ENCODE measurements around the gene CDKAL1. TPM values are rescaled to one million over a fixed set of nuclear protein-coding genes. Genes with fewer than 3 reads are reported as not detected.

CDKAL1 gene
- total and polyA plus RNA-seq, 2 of the 13 experiments (the other 11 are each of a cell fraction or from before 2014, with no cell fraction given), result 9.5 to 27.7 TPM

GRCh38 chr6:20985821-20986220 lies 451.6 kb downstream of the CDKAL1 start:
- BruUV-seq (replicated peaks), result no TSS peak
- Histone ChIP-seq H3K9me3 (ENCODE audit: low read length) (no peaks in the 10 kb centered on the region), H3K9ac (ENCODE audit: insufficient read depth, low read depth, low read length) (no peak overlapping the region), H3K36me3 (replicated peaks in 1 of 2; ENCODE audit: control insufficient read depth in 1 of 2, insufficient read depth in 2 of 2, low read length in 2 of 2) (no peaks in the 10 kb centered on the region), H4K20me1 (ENCODE audit: insufficient read depth, low read length) (no peaks in the 10 kb centered on the region), H2AFZ (ENCODE audit: low read length) (no peak overlapping the region), H3K4me2 (ENCODE audit: low read depth, low read length) (no peak overlapping the region), H3K27me3 (ENCODE audit: control insufficient read depth in 1 of 2, insufficient read depth in 2 of 2, low read length in 2 of 2) (no peaks in the 10 kb centered on the region), H3K79me2 (ENCODE audit: insufficient read depth, low read length) (no peaks in the 10 kb centered on the region), H3K4me1 (ENCODE audit: insufficient read depth, low read length) (no peaks in the 10 kb centered on the region), H3K27ac (ENCODE audit: extremely low read length, insufficient read depth, low read length) (no peak overlapping the region), H3K4me3 (replicated peaks in 1 of 3; ENCODE audit: insufficient read depth in 1 of 3, low read depth in 2 of 3, low read length in 3 of 3) (no peak overlapping the region)
- POLR2A ChIA-PET, result no interaction called here
- WGBS (ENCODE audit: low lambda C conversion rate), result 93% methylated on average over 1 of the region's 1 CpG
- FAIRE-seq, result no peak
- TF ChIP-seq ZSCAN29 (CRISPR knock-in tag; conservative IDR thresholded peaks at IDR 0.05), result no peak
- no peak for TF ChIP-seq HMGXB3 (CRISPR knock-in tag; IDR thresholded peaks at IDR 0.05; ENCODE audit: borderline replicate concordance)
- TF ChIP-seq, protein P1, sequence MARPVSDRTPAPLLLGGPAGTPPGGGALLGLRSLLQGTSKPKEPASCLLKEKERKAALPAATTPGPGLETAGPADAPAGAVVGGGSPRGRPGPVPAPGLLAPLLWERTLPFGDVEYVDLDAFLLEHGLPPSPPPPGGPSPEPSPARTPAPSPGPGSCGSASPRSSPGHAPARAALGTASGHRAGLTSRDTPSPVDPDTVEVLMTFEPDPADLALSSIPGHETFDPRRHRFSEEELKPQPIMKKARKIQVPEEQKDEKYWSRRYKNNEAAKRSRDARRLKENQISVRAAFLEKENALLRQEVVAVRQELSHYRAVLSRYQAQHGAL (CRISPR knock-in tag; IDR thresholded peaks at IDR 0.05; ENCODE audit: not compliant biosample characterization), result no peak
- no peak for TF ChIP-seq AGO1 (IDR thresholded peaks at IDR 0.05; ENCODE audit: low read depth, low read length, poor library complexity, severe bottlenecking)
- TF ChIP-seq MAFK (conservative IDR thresholded peaks at IDR 0.05 in 1 of 2, IDR thresholded peaks at IDR 0.05 in 1 of 2; ENCODE audit: low read length in 2 of 2), result no peak
- no peak for TF ChIP-seq ARNT2 (CRISPR knock-in tag; IDR thresholded peaks at IDR 0.05; ENCODE audit: low read depth)
- TF ChIP-seq BHLHE40 (IDR thresholded peaks at IDR 0.05; ENCODE audit: low read length), result no peak
- TF ChIP-seq ZNF777 (CRISPR knock-in tag; IDR thresholded peaks at IDR 0.05), result no peak
- TF ChIP-seq, protein P2, sequence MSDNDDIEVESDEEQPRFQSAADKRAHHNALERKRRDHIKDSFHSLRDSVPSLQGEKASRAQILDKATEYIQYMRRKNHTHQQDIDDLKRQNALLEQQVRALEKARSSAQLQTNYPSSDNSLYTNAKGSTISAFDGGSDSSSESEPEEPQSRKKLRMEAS (IDR thresholded peaks at IDR 0.05), result no peak
- no peak for TF ChIP-seq ZNF616 (CRISPR knock-in tag; IDR thresholded peaks at IDR 0.05; ENCODE audit: low read depth)
- no peak for TF ChIP-seq RARA (CRISPR knock-in tag; IDR thresholded peaks at IDR 0.05)
- TF ChIP-seq ZNF101 (CRISPR knock-in tag; IDR thresholded peaks at IDR 0.05; ENCODE audit: borderline replicate concordance, low read depth), result no peak
- TF ChIP-seq CEBPG (CRISPR knock-in tag; IDR thresholded peaks at IDR 0.05), result no peak
- TF ChIP-seq, protein P3, sequence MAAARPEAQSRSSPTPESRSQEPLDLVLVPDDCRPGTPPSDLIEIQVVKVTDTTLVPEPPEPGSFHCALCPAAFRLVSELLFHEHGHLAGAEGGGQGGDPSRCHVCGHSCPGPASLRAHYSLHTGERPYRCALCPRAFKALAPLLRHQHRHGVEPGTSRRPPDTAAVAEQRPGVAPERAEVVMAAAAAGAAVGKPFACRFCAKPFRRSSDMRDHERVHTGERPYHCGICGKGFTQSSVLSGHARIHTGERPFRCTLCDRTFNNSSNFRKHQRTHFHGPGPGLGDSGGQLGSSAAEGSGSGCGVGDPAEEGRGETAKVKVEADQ (CRISPR knock-in tag; IDR thresholded peaks at IDR 0.05; ENCODE audit: borderline replicate concordance), result no peak
- no peak for TF ChIP-seq ZNF589 (CRISPR knock-in tag; conservative IDR thresholded peaks at IDR 0.05)
- no peak for TF ChIP-seq BCL6 (CRISPR knock-in tag; IDR thresholded peaks at IDR 0.05)
- no peak for TF ChIP-seq RAD51 (IDR thresholded peaks at IDR 0.05; ENCODE audit: borderline replicate concordance)
- TF ChIP-seq ADNP (CRISPR knock-in tag; IDR thresholded peaks at IDR 0.05), result no peak
- TF ChIP-seq ATF7 (IDR thresholded peaks at IDR 0.05), result no peak
- no peak for TF ChIP-seq ATF7 (CRISPR knock-in tag; IDR thresholded peaks at IDR 0.05)
- intact Hi-C loops (cut with micrococcal nuclease; ENCODE audit: unreplicated experiment), result no loop called here
- CTCF ChIA-PET (ENCODE audit: low intra/inter-chr PET ratio, low total read pairs), result no interaction called here
- in situ Hi-C loops (cut with HindIII; ENCODE audit: extremely low pct_ligation_motif_present, low pct_unique_long_range_greater_than_20kb), result no loop called here
- no peak for DNase-seq (ENCODE audit: low spot score)
- no peak for ATAC-seq
